SK-N-MC (cell line): ENCODE measurements around the gene KRT16.
A peak's percentile ranks its signal among the peaks of the same experiment; 100 is the strongest.
"Not testable (repeated sequence)": the region's sequence is repeated elsewhere in the genome, so short reads cannot be mapped to it uniquely, and the experiment has no call there.

Experiments
- DNase-seq: peaks from one replicate; pipeline ENCODE4 v3.0.0-alpha.2; 2011; ENCODE audit warnings: low read depth, low spot score
- H3K27ac ChIP-seq: fragments of 200-600 bp; sonication (generic); 2 replicates; pipeline ENCODE4 v1.5.1; 2016; ENCODE audit warnings: mixed run types
- H3K36me3 ChIP-seq: fragments of 200-600 bp; sonication (generic); 2 replicates; pipeline ENCODE4 v1.6.1; 2017; ENCODE audit warnings: antibody characterized with exemption, low read length, mixed read lengths; ENCODE audit not compliant: insufficient read depth
- H3K4me3 ChIP-seq: fragments of 200-600 bp; sonication (generic); 2 replicates; pipeline ENCODE4 v1.5.1; 2016
- H3K9ac ChIP-seq: fragments of 200-600 bp; sonication (generic); 2 replicates; pipeline ENCODE4 v1.8.0; 2017; ENCODE audit warnings: mixed run types, mixed read lengths; ENCODE audit not compliant: insufficient read length
- H3K9me3 ChIP-seq: fragments of 200-600 bp; sonication (generic); 2 replicates; pipeline ENCODE4 v1.6.1; 2017; ENCODE audit warnings: low read depth, mild to moderate bottlenecking, antibody characterized with exemption, low read length, moderate library complexity, mixed read lengths
- EZH2 ChIP-seq: fragments of 200-600 bp; sonication (generic); IDR thresholded peaks from one replicate; pipeline ENCODE4 v1.6.1; 2017; ENCODE audit warnings: antibody characterized with exemption
- FOXP2 ChIP-seq: optimal IDR thresholded peaks from 2 replicates; pipeline ENCODE3; 2011; ENCODE audit warnings: mild to moderate bottlenecking, moderate library complexity; ENCODE audit not compliant: insufficient read depth; ENCODE audit errors: extremely low read length, control extremely low read depth
- POLR2AphosphoS5 ChIP-seq: IDR thresholded peaks from 2 replicates; pipeline ENCODE4 v1.6.1; 2012; ENCODE audit warnings: mild to moderate bottlenecking, low read depth, low read length, borderline replicate concordance

The KRT16 gene

GRCh38 chr17:41583137-41584127 lies 29.1 kb downstream of the KRT16 start:
- no peak overlapping the region for H3K27ac ChIP-seq
- H3K9me3 ChIP-seq, result no peaks in the 10 kb centered on the region
- no peaks in the 10 kb centered on the region for H3K36me3 ChIP-seq
- no peak for TF ChIP-seq EZH2
- TF ChIP-seq FOXP2, result no peak
- TF ChIP-seq POLR2AphosphoS5, result no peak
- DNase-seq, result no peak
- H3K9ac ChIP-seq, result no peak overlapping the region
- no peak overlapping the region for H3K4me3 ChIP-seq

GRCh38 chr17:41582061-41582968 lies 30.3 kb downstream of the KRT16 start:
- H3K36me3 ChIP-seq, H3K4me3 ChIP-seq, H3K27ac ChIP-seq, H3K9me3 ChIP-seq, H3K9ac ChIP-seq, DNase-seq: not testable (repeated sequence)

GRCh38 chr17:41581366-41582060 lies 31.1 kb downstream of the KRT16 start:
- no peak overlapping the region for H3K4me3 ChIP-seq
- no peaks in the 10 kb centered on the region for H3K36me3 ChIP-seq
- H3K27ac ChIP-seq, result no peak overlapping the region
- DNase-seq, result no peak
- H3K9ac ChIP-seq, result no peak overlapping the region
- H3K9me3 ChIP-seq, result no peaks in the 10 kb centered on the region
- TF ChIP-seq POLR2AphosphoS5, result no peak
- TF ChIP-seq FOXP2, result no peak
- no peak for TF ChIP-seq EZH2

GRCh38 chr17:41580687-41581365 lies 31.7 kb downstream of the KRT16 start:
- Histone ChIP-seq H3K4me3 (no peak overlapping the region), H3K9me3 (no peaks in the 10 kb centered on the region), H3K27ac (no peak overlapping the region), H3K9ac (no peak overlapping the region), H3K36me3 (no peaks in the 10 kb centered on the region)
- no peak for DNase-seq
- TF ChIP-seq FOXP2, result no peak
- TF ChIP-seq EZH2, result no peak
- no peak for TF ChIP-seq POLR2AphosphoS5

GRCh38 chr17:41580244-41580575 lies 32.4 kb downstream of the KRT16 start:
- no peak overlapping the region for H3K27ac ChIP-seq
- no peak for DNase-seq
- H3K36me3 ChIP-seq, result no peaks in the 10 kb centered on the region
- no peak overlapping the region for H3K9ac ChIP-seq
- TF ChIP-seq FOXP2 (no peak), POLR2AphosphoS5 (no peak), EZH2 (no peak)
- H3K9me3 ChIP-seq, result no peaks in the 10 kb centered on the region
- no peak overlapping the region for H3K4me3 ChIP-seq

GRCh38 chr17:41579484-41580243 lies 32.9 kb downstream of the KRT16 start:
- Histone ChIP-seq H3K9ac (no peak overlapping the region), H3K9me3 (no peaks in the 10 kb centered on the region), H3K4me3 (no peak overlapping the region), H3K27ac (no peak overlapping the region), H3K36me3 (no peaks in the 10 kb centered on the region)
- peak; percentile 40 for DNase-seq
- no peak for TF ChIP-seq EZH2
- TF ChIP-seq FOXP2, result no peak
- TF ChIP-seq POLR2AphosphoS5, result no peak

- Histone ChIP-seq H3K4me3 (no peak overlapping the region), H3K9ac (no peak overlapping the region)
Observed at GRCh38 chr17:41578971-41579370, 33.6 kb downstream of the KRT16 start.

More at GRCh38 chr17:41578971-41579370, 33.6 kb downstream of the KRT16 start:
- TF ChIP-seq POLR2AphosphoS5, result no peak
- TF ChIP-seq FOXP2, result no peak
- no peak for TF ChIP-seq EZH2
- H3K27ac ChIP-seq, result no peak overlapping the region
- no peaks in the 10 kb centered on the region for H3K9me3 ChIP-seq
- DNase-seq, result no peak
- H3K36me3 ChIP-seq, result no peaks in the 10 kb centered on the region
